HepG2 (cell line): ENCODE data around the gene GAS2. TPM values are rescaled to one million over a fixed set of nuclear protein-coding genes. Genes with fewer than 3 reads are reported as not detected.
A peak's percentile ranks its signal among the peaks of the same experiment; 100 is the strongest.

Experiments
- KMT2A ChIP-seq: sonication (generic); formaldehyde crosslinking; IDR thresholded peaks from 2 replicates; pipeline ENCODE4 v1.4.0; 2020; ENCODE audit warnings: missing genetic modification reagents
- MTF1 ChIP-seq: sonication (generic); formaldehyde crosslinking; IDR thresholded peaks from 2 replicates; pipeline ENCODE4 v1.5.0; 2020; ENCODE audit warnings: missing genetic modification reagents
- NRL ChIP-seq: sonication (generic); formaldehyde crosslinking; IDR thresholded peaks from 2 replicates; pipeline ENCODE4 v1.5.0; 2020; ENCODE audit warnings: missing genetic modification reagents, mild to moderate bottlenecking, moderate library complexity, borderline replicate concordance
- PHF8 ChIP-seq: sonication (generic); formaldehyde crosslinking; IDR thresholded peaks from 2 replicates; pipeline ENCODE4 v1.5.0; 2020; ENCODE audit warnings: missing genetic modification reagents
- RBFOX2 ChIP-seq: fragments of 200-400 bp; formaldehyde crosslinking; IDR thresholded peaks from 2 replicates; pipeline ENCODE4 v1.6.1; 2017; ENCODE audit warnings: low read depth, mild to moderate bottlenecking, low read length
- RFXAP ChIP-seq: sonication (generic); formaldehyde crosslinking; IDR thresholded peaks from 2 replicates; pipeline ENCODE4 v1.4.0; 2020; ENCODE audit warnings: missing genetic modification reagents, borderline replicate concordance
- SCMH1 ChIP-seq: sonication (generic); formaldehyde crosslinking; IDR thresholded peaks from 2 replicates; pipeline ENCODE4 v1.9.0; 2021; ENCODE audit warnings: missing genetic modification reagents, mild to moderate bottlenecking, borderline replicate concordance
- SKI ChIP-seq: fragments of 450-650 bp; IDR thresholded peaks from one replicate; pipeline ENCODE4 v1.6.1; 2018; ENCODE audit warnings: mild to moderate bottlenecking; ENCODE audit not compliant: partially characterized antibody
- TBX2 ChIP-seq: sonication (generic); formaldehyde crosslinking; IDR thresholded peaks from 2 replicates; pipeline ENCODE4 v1.5.0; 2020; ENCODE audit warnings: missing genetic modification reagents, mild to moderate bottlenecking, borderline replicate concordance
- ZFP62 ChIP-seq: sonication (generic); formaldehyde crosslinking; IDR thresholded peaks from 2 replicates; pipeline ENCODE4 v1.4.0; 2020; ENCODE audit warnings: missing genetic modification reagents
- ZNF3 ChIP-seq: IDR thresholded peaks from 2 replicates; pipeline ENCODE4 v1.7.0; 2017; ENCODE audit warnings: inconsistent platforms
- ZNF546 ChIP-seq: sonication (generic); formaldehyde crosslinking; conservative IDR thresholded peaks from 2 replicates; pipeline ENCODE4 v1.8.1; 2023; ENCODE audit warnings: mild to moderate bottlenecking, missing genetic modification reagents
- ZNF687 ChIP-seq: sonication (generic); formaldehyde crosslinking; IDR thresholded peaks from 2 replicates; pipeline ENCODE4 v1.5.1; 2020; ENCODE audit warnings: mild to moderate bottlenecking, missing genetic modification reagents, moderate library complexity
- ZNF768 ChIP-seq: sonication (generic); formaldehyde crosslinking; IDR thresholded peaks from 2 replicates; pipeline ENCODE4 v1.4.0; 2020; ENCODE audit warnings: missing genetic modification reagents
- ZNF777 ChIP-seq: sonication (generic); formaldehyde crosslinking; IDR thresholded peaks from 2 replicates; pipeline ENCODE4 v1.4.0; 2020; ENCODE audit warnings: missing genetic modification reagents
- ZNF839 ChIP-seq: sonication (generic); formaldehyde crosslinking; IDR thresholded peaks from 2 replicates; pipeline ENCODE4 v1.4.0; 2020; ENCODE audit warnings: missing genetic modification reagents, mild to moderate bottlenecking, borderline replicate concordance
- polyA plus RNA-seq, 8 experiments: library from polyadenylated mRNA; depleted of rRNA in 3 of 8; stranded (reverse) in 7 of 8; unstranded in 1 of 8; fragments of >200 nt; fragmentation: Illumina TruSeq in 4 of 8; extraction: Trizol in 4 of 8; gene quantifications; 2 replicates each; pipeline versions ENCODE4 v1.2.1 to v1.2.3, GENCODE V29; 2011 to 2016; ENCODE audit warnings: low read depth in 4 of 8, missing spikeins in 1 of 8, mixed read lengths in 1 of 8; ENCODE audit not compliant: insufficient read depth in 1 of 8
- total RNA-seq, 5 experiments: library from RNA; depleted of rRNA; stranded (reverse); fragments of >200 nt; fragmentation: Illumina TruSeq; extraction: Trizol; gene quantifications; 2 replicates each; pipeline ENCODE4 v1.2.3, GENCODE V29; 2016; ENCODE audit warnings: low read depth in 1 of 5
- TF ChIP-seq, protein P1 (sequence below): sonication (generic); formaldehyde crosslinking; IDR thresholded peaks from 2 replicates; pipeline ENCODE4 v1.8.0; 2022; ENCODE audit warnings: missing genetic modification reagents, mild to moderate bottlenecking, borderline replicate concordance
- TF ChIP-seq, protein P2 (sequence below): IDR thresholded peaks from 2 replicates; pipeline ENCODE4 v1.4.0; 2020; ENCODE audit warnings: mild to moderate bottlenecking, missing genetic modification reagents
- TF ChIP-seq, protein P3 (sequence below): sonication (generic); formaldehyde crosslinking; IDR thresholded peaks from 2 replicates; pipeline ENCODE4 v1.4.0; 2020; ENCODE audit warnings: low read depth, mild to moderate bottlenecking, missing genetic modification reagents

Gene GAS2
- total and polyA plus RNA-seq, 2 of the 13 experiments (the other 11 are each of a cell fraction or from before 2014, with no cell fraction given) = 26.0 to 85.1 TPM

- TF ChIP-seq KMT2A (CRISPR knock-in tag) = peak; percentile 80
- peak; percentile 68 for TF ChIP-seq TBX2 (CRISPR knock-in tag)
- TF ChIP-seq, protein P1, sequence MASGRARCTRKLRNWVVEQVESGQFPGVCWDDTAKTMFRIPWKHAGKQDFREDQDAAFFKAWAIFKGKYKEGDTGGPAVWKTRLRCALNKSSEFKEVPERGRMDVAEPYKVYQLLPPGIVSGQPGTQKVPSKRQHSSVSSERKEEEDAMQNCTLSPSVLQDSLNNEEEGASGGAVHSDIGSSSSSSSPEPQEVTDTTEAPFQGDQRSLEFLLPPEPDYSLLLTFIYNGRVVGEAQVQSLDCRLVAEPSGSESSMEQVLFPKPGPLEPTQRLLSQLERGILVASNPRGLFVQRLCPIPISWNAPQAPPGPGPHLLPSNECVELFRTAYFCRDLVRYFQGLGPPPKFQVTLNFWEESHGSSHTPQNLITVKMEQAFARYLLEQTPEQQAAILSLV (CRISPR knock-in tag) = 0 out of 2 replicates have a peak, but pooled peaks have one; percentile 44
- TF ChIP-seq ZNF777 (CRISPR knock-in tag) = peak; percentile 61
- no peak for TF ChIP-seq MTF1
- TF ChIP-seq SCMH1 (CRISPR knock-in tag) = no peak
- peak; percentile 35 for TF ChIP-seq SKI
- TF ChIP-seq, protein P2, sequence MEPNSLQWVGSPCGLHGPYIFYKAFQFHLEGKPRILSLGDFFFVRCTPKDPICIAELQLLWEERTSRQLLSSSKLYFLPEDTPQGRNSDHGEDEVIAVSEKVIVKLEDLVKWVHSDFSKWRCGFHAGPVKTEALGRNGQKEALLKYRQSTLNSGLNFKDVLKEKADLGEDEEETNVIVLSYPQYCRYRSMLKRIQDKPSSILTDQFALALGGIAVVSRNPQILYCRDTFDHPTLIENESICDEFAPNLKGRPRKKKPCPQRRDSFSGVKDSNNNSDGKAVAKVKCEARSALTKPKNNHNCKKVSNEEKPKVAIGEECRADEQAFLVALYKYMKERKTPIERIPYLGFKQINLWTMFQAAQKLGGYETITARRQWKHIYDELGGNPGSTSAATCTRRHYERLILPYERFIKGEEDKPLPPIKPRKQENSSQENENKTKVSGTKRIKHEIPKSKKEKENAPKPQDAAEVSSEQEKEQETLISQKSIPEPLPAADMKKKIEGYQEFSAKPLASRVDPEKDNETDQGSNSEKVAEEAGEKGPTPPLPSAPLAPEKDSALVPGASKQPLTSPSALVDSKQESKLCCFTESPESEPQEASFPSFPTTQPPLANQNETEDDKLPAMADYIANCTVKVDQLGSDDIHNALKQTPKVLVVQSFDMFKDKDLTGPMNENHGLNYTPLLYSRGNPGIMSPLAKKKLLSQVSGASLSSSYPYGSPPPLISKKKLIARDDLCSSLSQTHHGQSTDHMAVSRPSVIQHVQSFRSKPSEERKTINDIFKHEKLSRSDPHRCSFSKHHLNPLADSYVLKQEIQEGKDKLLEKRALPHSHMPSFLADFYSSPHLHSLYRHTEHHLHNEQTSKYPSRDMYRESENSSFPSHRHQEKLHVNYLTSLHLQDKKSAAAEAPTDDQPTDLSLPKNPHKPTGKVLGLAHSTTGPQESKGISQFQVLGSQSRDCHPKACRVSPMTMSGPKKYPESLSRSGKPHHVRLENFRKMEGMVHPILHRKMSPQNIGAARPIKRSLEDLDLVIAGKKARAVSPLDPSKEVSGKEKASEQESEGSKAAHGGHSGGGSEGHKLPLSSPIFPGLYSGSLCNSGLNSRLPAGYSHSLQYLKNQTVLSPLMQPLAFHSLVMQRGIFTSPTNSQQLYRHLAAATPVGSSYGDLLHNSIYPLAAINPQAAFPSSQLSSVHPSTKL = peak; percentile 51; the same call in 1 of the 2 replicates
- TF ChIP-seq RBFOX2 = peak; percentile 93
- 0 out of 2 replicates have a peak, but pooled peaks have one; percentile 2 for TF ChIP-seq ZNF3 (CRISPR knock-in tag)
- no peak for TF ChIP-seq NRL (CRISPR knock-in tag)
- peak; percentile 85 for TF ChIP-seq ZNF687 (CRISPR knock-in tag)
- TF ChIP-seq ZFP62 (CRISPR knock-in tag) = no peak
- TF ChIP-seq RFXAP = peak; percentile 56; the same call in 1 of the 2 replicates
- TF ChIP-seq ZNF546 (CRISPR knock-in tag) = peak; percentile 74; the same call in 1 of the 2 replicates
- TF ChIP-seq PHF8 = peak; percentile 62
- TF ChIP-seq ZNF768 (CRISPR knock-in tag) = peak; percentile 75; the same call in 1 of the 2 replicates
- no peak for TF ChIP-seq ZNF839 (CRISPR knock-in tag)
- TF ChIP-seq, protein P3, sequence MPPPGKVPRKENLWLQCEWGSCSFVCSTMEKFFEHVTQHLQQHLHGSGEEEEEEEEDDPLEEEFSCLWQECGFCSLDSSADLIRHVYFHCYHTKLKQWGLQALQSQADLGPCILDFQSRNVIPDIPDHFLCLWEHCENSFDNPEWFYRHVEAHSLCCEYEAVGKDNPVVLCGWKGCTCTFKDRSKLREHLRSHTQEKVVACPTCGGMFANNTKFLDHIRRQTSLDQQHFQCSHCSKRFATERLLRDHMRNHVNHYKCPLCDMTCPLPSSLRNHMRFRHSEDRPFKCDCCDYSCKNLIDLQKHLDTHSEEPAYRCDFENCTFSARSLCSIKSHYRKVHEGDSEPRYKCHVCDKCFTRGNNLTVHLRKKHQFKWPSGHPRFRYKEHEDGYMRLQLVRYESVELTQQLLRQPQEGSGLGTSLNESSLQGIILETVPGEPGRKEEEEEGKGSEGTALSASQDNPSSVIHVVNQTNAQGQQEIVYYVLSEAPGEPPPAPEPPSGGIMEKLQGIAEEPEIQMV = no peak
These were observed 453 bp downstream of the GAS2 start (continued) for GRCh38 chr11:22666688-22667439.
